GM21381 (cell line): ENCODE data around the gene SLX4.

ENCODE experiments used
- ATAC-seq: cut with Tn5 transposase; IDR thresholded peaks from one replicate; pipeline ENCODE4 v1.9.1; 2021; ENCODE audit warnings: mild to moderate bottlenecking, moderate library complexity; ENCODE audit not compliant: unreplicated experiment

Gene SLX4

DNA sequence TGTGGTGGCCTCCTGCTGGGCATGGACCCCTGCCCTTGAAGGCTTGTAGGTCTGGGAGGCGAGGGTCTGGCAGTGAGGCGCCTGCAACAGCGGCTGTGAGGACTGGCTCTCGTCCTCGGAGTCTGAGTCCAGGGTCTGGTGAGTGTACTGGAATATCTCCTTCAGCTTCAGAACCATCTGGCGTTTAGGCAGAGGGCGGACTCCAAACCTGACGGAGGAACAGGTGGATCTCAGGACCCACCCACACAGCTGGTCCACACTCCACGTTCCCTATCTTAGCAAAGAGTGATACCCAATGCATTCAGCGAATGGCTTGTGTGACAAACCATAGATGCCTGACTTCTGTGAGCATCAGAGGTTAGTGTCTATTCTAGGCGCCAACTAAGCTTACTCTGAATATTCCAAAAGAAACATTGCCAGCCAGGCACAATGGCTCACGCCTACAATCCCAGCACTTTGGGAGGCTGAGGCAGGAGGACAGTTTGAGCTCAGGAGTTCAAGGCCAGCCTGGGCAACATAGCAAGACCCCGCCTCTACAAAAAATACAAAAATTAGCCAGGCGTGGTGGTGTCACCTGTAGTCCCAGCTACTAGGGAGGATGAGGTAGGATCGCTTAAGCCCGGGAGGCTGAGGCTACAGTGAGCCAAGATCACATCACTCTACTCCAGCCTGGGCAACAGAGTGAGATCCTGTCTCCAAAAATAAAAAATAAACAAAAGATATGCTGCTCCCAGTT is 27.9 kb downstream of the SLX4 start:
- ATAC-seq, result no peak

DNA sequence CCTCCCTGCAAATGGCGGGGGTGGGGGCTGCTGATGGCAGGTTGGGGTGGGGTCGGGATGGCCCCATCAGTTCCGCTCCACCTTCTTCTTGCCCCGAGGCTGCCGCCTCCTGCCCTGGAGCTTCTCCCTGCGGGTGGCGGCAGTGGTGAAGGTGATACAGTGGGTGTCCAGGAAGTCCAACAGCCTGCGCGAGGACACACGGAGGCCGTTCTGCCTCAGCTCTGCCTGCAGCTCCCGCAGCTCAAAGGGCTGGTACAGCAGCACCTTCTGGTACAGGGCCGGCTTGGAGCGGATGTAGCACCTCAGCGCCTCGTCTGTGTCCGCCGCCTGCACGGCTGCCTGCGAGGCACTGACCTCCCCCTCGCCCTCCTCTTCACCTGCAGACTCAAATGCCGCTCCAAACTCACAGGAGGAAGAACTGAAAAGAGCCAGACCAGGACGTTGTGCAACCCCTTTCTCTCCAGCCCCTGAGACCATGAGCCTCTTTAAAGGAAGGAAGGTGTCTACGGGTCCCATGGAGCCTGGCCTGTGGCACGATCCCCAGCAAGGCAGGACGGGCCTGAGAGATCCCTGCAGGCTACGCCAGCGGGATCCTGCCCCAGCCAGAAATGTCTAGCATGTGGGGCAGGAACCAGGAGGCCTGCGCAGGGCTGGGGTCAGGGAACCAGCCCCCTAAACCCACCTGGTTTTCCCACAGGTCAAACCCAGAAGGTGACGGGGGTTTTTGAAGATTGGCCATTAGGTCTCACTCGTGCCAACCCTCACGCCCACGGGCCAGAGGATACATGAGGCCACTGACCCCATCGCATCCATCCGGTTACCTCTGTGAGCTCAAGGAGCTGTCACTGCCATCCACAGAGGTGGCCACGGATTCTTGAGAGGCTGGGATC is 28.9 kb downstream of the SLX4 start:
- no peak for ATAC-seq

DNA sequence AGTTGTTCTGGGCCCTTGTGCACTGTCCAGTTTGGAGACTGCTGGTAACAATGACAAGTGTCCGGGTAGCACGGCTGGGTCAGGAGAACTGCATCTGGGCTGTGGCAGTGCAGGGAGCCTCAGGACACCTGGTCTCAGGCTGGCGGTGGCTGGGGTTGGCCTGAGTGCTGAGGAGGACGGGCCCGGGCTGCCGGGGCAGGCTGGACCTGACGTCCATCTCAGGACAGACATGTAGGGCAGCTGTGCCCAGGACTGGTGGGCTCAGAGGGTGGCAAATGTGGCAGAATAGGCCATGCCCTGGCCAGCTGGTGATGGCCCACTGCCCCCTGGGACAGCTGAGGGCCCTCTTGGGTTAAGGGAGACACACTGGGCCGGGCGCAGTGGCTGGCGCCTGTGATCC is 30.0 kb downstream of the SLX4 start:
- no peak for ATAC-seq

DNA sequence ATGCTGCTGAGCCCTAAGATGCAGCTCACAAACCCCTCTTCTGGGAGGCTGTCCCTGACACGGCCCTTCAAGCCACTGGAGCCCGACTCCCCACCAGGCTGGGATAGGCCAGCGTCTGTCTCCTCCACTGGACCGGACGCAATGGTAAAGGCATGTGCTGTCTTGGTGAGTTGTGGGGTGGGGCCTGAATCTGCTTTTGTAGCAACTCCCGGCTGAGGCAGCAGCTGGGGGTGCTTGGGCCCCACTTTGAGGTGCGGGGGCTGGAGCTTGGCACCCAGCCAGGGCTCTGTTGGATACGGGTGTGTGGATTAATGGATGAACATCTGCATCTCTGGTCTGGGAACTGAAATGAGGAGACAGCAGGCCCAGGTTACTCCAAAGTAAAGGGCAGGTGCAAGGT is 30.7 kb downstream of the SLX4 start:
- ATAC-seq, result no peak

DNA sequence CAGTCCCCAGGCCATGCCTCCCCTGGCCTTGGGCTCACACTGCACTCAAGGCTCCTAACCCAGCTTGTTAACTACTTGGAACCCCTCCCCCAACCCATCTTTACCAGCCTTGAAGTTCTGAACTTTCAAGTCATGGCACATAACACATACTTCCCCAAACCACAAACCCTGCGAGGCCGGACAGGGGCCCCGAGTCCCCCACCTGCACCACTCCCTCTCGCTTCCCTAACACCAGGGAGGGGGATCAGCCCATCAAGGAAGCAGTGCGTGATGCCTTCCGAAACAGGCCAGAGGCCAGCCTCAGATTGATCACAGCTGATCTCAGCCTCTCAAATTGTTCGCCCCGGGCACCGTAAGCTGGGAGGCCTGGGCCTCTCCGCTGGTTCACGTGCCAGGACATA is 31.2 kb downstream of the SLX4 start:
- ATAC-seq, result no peak

DNA sequence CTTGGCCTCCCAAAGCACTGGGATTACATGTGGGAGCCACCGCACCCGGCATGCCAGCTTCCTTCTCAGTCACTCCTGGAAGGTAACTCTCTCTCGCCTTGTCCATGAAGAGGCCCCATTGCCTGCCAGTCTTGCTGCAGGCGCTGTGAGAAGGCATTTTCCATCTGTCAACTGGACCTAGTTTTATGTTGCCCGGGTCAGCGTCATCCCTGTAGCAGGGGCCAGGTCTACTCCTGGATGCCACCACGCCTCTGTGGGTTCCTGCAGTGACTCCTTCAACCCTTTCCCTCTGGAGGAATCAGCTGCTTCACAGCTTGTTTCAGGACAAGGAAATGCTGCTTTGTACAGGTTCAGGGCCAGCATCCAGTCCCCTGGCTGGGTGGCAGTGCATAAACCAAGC is 31.6 kb downstream of the SLX4 start:
- no peak for ATAC-seq

DNA sequence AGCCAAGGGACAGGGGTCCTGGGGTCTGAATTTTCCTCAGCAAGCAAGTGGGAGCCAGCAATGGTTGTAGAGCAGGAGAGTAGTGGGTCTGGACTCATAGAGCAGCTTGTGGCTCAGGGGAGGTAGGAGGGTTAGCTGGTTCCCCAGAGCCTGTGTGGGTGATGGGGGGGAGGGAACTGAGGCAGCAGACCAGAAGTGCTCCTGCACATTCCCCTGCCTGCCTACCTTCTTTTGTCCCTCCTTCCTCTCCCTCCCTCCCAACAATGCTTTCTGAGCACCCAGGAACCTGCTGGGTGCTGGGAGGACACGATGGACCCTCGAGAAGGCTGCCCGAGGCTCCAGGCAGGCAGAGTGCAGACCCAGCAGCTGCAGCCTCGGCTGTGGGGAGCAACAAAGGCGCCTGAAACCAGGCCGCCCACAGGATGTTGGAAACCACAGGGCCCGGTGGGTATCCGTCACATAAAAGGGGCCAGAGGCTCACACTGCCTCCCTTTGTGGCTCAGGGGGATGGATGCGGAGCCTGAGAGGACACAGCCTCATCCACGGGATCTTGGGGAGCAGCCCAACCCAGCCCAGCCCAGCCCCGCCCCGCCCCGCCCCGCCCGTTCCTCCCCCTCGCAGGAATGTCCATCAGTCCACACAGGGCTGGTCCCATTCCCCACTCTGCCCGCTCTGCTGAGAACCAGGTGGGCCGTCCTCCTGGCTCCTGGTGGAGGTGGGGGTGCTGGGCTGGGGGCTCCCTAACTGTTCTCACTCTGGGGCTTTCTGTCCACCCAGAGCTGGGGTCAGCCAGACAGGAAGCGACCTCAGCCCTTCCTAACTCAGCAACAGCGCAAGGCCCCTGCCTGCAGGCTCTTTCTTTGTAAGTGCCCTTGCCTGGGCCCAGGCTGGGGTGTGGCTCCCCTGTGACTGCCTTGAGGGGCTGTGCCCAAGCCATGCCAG is 32.5 kb downstream of the SLX4 start:
- ATAC-seq, result peak; percentile 57

DNA sequence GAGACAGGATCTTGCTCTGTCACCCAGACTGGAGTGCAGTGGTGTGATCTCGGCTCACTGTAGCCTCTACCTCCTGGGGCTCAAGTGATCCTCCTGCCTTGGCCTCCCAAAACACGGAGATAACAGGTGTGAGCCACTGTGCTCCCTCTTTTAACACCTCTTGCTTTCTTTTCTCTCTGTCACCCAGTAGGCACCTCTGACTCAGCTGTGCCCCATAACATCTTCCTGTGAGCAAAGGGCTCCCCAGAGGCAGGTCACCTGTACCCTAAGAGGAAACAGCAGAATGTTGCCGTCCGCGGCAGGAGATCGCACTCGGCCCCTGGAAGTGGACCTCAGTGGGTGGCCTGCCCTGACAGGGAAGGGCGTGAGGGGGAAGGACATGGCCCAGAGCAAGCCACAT is 33.3 kb downstream of the SLX4 start:
- no peak for ATAC-seq

DNA sequence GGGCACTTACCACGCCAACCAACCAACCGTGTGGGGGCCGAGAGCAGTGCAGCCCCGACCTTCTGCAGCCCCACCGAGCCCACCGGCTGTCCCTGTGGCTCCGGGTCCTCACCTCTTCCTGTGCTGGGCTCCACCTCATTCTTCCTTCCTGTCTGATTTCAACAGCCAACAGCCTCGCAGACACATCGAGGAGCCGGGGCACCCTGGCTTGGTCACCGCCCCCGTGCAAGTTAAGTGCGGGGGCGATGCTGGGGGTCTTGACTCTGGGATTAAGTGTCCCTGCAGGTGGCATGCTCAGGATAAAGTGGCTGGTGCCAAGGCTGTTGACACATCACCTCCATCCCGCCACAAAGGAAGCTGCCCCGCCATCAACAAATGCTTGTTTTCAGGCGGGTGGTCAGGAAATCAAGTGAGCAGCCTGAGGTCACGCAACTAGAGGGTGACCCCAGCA is 34.1 kb downstream of the SLX4 start, which contains the start of gene NLRC3:
TSS of gene NLRC3 (minus strand) at position 102 of the 451 bp plus-strand sequence. CDS start 12,367 bp downstream, outside the sequence.
- no peak for ATAC-seq

DNA sequence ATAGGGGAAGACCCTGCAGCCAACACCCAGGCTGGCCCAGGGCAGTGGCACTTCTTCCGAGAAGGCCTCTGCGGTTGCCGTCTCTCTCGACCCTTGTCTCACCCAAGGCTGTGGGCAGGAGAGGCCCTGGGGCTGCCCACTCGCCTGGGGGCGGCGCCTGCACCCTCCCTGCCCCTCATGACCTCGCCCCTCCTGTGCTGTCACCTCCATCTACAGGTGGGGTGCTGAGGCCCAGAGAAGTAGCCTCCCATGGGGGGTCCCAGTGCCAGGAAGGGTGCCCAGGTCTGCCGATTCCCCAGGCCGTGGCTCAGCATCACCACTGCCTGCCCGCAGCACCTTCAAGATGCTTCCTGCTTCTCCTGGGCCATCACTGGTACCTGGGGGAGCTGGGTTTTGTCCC is 35.2 kb downstream of the SLX4 start:
- ATAC-seq, result no peak

DNA sequence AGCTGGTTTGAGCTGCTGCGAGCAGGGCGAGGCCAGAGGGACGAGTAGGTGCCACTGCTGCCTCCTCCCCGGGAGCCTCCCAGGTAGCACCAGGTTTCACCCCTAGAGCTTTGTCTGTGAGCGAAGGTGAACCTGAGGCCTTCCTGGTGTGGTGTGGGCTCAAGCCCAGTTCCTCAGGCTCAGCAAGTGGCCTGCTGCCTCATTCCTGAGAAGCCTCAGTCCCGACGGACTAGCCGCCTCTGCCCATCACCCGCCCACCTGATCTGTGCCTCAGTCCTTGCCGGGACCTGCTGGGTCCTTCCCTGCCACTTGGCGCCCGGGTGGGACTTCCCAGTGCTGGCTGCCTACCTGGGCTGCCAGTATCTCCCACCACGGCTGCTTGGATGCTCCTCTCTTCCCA is 35.9 kb downstream of the SLX4 start:
- ATAC-seq, result no peak

DNA sequence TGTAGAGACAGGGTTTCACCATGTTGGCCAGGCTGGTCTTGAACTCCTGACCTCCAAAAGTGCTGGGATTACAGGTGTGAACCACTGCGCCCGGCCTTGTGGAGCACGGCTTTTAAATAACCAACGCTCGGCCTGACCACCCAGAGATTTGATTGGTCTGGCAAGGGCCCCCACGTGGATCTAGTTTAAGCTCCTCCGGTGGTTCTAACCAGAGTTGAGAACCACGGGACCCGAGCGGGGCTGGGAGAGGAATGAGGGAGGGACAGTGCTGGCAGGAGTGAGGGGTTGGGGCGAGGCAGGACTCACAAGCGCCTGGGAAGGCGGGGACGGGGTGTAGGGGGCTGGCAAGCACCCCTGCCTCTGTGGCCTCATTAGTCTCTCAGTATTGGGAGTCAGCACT is 37.2 kb downstream of the SLX4 start:
- no peak for ATAC-seq

DNA sequence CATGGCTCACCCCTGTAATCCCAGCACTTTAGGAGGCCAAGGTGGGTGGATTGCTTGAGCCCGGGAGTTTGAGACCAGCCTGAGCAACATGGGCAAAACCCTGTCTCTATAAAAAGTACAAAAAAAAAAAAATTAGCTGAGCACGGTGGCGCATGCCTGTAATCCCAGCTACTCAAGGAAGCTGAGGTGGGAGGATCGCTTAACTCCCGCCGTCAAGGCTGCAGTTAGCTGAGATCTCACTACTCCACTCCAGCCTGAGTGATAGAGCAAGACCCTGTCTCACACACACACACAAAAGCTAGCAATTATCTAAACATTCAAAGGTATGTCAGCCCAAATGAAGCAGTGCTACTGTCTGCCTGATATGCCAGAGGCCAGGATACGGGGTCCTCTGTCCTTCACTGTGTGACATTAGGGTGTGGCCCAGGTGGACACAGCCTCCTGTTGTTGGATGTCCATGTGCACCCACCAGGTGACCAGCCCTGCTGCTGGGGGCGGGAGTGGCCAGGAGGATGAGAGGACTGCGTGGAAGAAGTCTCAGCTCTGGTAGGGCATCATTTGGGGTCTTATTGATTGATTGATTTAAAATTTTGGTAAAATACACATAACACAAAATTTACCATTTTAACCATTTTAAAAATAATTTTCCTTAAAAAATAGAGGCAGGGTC is 38.1 kb downstream of the SLX4 start:
- ATAC-seq, result no peak

DNA sequence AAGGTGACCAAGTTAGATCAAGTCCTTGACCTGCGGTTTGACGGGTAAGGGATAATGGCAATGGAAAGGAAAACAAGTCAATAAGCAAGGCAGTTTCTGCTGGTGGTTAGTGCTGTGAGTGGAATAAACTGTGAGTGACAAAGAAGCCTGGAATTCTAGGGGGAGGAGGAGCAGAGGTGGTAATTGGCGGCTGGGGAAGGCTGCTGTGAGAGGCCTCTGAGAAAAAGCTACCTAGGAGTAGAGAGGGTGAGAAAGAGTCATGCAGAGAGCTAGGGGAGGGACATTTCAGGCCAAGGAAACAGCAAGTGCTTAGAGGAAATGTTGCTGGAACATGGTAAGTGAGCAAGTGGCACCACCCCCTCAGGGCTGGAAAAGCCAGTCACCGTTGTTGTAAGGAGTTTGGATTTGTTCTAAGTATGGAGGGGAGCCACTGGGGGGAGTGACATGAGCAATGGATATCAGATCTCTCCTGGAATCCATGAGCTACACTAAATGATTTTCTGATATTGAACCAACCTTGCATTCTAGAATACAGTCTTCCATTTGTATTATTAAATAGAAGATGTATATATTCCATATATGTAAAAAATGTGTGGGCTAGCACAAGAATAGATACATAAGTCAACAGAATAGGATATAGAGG is 40.9 kb downstream of the SLX4 start:
- no peak for ATAC-seq

DNA sequence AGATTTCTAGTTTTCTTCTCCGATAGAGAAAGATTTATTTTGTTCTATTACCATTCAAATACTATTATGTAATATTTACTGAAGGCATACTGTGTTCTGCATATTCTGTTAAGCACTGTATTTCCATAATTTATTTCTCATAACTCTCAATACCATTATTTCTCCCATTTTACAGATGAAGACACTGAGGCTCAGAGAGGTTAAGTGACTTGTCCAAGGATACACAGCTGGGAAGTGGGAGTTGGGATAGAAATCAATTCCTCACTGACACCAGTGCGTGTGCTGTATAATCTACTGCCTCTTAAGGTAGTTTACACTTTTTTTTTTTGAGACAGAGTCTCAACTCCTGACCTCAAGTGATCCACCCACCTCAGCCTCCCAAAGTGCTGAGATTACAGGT is 41.6 kb downstream of the SLX4 start:
- ATAC-seq, result no peak

DNA sequence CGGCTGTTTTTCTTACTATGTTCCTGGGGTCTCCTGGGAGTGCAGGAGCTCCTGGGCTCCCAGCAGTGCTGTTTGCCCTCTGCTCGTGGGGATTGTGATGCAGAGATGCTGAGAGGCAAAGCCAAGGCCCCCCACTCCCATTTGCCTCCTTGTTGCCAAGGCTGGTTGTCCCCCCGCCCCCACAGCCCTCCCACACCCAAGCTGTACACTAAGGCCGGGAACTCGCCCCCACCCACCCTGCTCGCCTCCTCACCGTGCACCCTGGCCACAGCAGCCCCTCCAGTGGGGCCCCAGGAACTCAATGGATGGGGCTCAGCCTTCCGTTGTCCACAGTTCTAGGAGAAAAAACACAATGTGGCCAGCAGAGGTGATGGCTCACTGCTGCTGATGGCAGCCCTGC is 44.4 kb downstream of the SLX4 start:
- ATAC-seq, result no peak

DNA sequence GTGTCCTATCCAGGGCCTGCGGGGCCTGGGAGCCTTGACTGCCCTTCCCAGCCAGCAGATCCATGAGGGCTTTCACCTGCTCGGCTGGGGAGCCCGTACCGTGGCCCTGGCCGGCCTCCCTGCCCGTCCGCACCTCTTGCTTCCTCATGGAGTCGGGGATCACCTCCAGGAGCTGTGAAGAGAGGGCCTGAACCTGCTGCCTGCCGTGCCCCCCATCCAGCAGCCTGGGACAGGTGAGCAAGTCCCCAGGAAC is 46.6 kb downstream of the SLX4 start:
- ATAC-seq, result no peak

DNA sequence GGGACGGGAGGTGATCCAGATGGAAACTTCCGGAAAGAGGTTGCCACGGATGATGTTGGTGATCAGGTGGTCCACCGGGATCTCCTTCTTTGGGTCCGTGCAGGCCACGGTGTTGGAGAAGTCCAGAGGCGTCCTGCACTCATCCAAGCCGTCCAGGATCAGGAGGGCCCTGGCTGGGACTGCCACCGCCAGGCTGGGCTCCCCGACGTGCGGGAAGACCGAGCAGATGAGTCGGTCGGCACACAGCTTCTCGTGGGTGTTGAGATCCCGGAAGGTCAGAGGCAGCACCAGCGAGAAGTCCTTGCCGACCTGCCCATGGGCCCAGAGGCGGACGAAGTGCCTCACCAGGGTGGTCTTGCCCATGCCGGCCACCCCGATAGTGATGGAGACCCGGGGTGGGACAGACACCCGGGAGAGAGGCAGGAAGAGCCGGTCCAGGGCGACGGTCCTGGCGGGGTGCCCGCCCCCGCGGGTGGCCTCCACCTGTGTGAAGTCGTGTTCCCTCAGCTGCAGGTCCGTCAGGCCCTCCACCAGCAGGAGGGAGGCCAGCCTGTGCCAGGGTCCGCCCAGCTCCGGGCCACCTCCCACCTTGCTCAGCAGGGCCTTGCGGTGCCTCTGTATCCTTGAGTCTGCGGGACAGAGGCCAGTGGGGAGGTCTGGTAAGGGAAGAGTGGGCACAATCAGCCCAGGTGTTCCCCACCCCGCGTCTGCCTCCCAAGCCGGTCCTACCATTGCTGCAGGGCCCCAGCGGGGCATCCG is 47.1 kb downstream of the SLX4 start:
- ATAC-seq, result no peak

DNA sequence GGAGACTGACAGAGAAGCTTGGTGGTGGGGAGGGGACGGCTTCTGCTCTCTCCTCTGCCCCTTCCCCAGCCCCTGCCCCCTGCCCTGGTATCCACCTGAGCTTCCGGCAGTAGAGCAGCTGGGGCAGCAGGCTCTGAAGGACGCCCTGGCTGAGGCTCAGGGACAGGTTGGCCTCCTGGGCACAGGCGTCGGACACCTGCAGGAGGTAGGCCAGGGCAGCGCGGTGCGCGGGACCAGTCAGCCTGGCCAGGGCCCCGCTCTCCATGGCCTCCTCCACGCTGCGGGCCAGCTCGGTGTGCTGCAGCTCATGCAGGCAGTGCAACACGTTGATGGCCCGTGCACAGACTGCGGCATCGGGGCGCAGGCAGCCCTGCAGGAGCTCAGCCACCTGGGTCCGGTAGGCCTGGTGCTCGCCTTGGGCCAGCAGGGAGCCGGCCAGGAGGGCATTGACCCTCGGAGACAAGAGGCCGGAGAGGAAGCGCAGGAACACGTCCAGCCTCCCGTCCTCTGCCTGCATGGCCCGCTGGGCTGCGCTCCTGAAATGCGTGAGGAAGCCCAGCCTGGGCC is 48.4 kb downstream of the SLX4 start:
- ATAC-seq, result no peak
